Endometrial microvascular endothelial cells (primary cell): ENCODE results near the gene SAMD5. TPM values are rescaled to one million over a fixed set of nuclear protein-coding genes. Genes with fewer than 3 reads are reported as not detected.
"Not testable (repeated sequence)": the region's sequence is repeated elsewhere in the genome, so short reads cannot be mapped to it uniquely, and the experiment has no call there.

Source experiments
- in situ Hi-C: cut with HindIII; loops from 2 replicates; pipeline ENCODE4 v1.10.0; 2017; ENCODE audit warnings: low sequenced_read_pairs, low pct_unique_long_range_greater_than_20kb; ENCODE audit errors: inconsistent ontology term
- total RNA-seq: library from RNA; depleted of rRNA; stranded (reverse); fragments of >200 nt; gene quantifications from one replicate; pipeline ENCODE4 v1.2.3, GENCODE V29; 2015; ENCODE audit errors: inconsistent ontology term

The SAMD5 gene
- total RNA-seq, 1 donor from 2014 or later: 1.3 TPM

DNA sequence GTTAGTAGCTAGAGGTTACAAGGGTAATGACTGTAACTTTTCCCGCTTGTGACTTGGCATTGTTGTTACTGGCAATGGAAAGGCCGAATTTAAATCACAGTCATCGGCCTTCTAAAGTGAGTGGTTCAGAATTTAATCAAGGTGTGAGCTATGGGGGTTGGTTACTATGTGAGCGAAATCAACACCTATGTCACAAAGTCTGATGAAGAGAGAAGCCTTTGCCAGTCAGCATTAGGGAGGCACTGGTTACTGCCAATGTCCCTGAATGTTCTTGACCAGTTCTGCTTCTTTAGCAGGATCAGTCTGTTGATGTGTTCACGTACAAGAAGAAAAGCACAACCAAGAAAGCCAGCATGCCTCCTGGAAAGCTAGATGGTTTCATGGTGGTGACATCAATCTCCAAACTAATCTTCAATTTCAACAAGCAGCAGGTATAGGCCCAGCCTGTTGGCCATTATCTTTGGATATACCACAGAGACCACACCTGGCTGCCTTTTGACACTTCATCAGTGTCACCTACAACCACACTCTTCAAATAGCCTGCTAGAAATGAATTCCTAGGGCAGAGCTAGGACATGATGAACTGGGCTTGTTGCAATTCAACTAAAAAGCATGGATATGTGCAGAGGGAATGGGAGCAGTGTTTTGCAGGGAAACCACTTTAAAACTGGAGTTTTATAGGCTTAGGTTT is 17.2 kb downstream of the SAMD5 start:
- in situ Hi-C loops: no loop called here

DNA sequence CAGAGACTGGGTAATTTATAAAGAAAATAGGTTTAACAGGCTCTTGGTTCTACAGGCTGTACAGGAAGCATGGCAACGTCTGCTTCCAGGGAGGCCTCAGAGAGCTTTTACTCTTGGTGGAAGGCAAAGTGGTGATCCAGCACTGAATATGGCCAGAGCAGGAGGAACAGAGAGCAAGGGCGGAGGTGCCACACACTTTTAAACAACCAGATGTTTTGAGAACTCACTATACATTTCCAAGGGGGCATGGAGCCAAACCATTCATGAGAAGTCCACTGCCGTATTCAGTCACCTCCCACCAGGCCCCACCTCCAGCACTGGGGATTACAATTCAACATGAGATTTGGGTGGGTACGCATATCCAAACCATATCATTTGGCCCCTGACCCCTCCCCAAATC is 18.7 kb downstream of the SAMD5 start:
- in situ Hi-C loops: no loop called here

DNA sequence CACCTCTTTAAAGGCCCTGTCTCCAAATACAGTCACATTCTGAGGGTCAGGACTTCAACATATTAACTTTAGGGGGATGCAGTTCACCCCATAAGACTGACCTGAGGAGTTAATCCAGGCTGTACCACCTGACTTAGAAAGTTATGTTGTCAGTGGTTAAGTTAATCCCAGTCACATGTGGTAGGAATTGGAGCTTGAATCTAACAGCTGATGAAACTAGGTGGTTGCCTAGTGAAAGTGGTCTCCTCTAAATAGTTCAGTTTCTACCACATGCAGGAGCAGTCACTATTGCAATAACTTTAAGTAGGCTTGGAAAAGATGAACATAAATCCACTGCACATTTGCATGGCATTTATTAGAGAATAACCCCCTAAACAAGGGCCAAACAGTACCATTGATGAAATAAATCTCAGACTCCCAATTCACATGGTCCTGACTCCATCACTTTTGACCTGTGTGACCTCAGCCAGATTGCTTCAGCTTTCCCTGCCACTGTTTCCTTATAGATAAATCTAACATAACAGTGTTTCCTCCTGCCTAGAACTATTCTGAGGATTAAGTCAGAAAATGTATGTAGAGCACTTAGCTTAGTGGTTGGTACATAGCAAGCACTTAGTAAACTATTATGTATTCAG is 20.1 kb downstream of the SAMD5 start:
- in situ Hi-C loops: no loop called here

DNA sequence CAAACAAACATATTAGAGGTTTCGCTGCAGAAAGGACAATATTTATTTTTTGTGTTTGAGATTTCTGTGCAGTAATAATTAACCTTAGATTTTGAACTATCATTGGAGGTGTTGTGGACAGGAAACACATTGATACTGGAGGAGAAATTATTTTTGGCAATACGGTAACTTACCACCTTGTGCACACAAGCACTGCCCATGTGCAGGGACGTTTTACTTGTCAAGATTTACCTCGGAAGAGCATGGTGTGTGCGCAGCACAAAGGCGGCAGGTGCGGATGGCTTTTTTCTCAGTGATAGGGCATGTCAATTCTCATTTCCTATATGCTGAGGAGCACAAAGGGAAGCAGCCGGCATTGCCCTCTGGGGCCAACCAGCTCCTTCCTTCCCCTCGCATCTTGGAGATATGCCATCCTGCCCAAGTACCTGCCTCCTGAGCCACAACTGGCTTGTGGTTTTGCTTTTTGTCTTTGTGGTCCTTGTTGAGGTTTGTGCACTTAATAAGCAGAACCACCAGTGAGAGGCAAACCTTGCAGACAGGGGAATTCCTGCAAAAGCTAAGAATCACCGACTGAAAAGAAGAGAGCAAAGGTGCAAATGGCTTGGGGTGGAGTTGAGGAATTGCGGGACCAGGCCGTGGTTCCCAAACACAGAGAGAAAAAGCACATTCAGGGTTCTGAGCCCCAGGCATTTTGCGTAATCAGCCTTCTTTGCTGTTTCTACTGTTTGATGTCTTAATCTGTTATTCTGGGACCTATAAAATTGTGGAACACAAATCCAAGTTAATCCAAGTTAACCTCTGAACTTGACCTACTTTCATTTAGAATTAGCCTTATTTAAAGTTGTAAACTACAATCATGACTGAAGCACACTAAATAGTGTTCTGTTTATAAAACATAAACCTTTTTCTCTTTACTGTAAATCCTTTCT is 21.9 kb downstream of the SAMD5 start:
- in situ Hi-C loops: no loop called here

DNA sequence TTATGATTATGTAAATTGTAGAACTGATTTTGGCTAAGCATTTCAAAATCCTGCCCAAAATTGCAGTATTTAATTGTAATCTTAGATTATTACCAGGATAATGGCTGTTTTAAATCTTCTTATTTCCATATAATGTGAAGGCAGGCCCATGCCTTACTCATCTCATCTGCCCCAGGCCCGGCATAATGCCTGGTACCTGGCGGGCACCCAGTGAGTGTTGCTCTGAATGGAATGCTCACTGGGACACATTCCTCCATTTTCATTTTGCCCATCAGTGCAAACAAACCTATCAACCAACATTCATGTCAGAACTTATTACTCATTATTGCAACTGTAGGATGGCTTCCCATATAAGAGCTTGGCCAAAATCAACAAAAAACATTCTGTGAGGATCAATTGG is 22.8 kb downstream of the SAMD5 start:
- in situ Hi-C loops: no loop called here

DNA sequence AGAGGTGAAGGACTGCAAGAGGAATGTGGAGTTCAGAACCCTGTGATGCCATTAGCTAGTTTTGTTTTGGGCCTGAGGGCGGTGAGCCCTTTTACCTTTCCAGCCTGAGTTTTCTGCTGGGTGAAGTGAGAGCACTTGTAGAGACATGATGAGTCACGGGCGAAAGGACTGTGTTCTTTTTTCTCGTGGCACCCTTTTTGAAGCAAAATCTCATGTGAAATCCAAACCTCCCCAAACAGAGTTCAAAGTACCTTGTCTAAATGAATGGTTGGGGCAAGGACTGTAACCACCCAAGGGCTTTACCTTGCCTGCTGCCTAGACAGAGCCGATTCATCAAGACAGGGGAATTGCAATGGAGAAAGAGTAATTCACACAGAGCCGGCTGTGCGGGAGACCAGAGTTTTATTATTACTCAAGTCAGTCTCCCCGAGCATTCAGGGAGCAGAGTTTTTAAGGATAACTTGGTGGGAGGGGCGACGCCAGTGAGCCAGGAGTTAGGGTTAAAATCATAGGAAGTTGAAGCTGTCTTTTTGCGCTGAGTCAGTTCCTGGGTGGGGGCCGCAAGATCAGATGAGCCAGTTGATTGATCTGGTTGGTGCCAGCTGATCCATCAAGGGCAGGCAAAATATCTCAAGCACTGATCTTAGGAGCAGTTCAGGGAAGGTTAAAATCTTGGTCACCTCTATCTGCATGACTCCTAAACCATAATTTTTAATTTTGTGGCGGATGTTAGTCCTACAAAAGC is 25.8 kb downstream of the SAMD5 start:
- in situ Hi-C loops: no loop called here

DNA sequence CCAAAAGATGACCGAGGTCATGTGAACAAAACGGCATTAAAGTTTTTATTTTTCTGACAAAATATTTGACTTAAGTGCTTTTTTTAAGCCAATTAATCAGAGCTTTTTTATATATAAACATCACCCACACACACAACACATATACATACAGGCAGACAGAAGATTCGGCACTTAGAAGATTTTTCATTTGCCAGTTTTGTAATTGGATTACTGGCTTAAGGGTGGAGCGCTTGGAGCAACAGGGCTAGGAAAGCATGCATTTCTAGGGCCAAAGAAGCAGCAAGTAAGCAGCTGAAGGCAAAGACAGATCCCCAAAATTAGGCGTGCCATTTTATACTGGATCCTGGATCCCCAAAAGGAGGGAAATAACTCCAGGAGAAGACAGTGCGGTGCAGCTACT is 30.3 kb downstream of the SAMD5 start:
- in situ Hi-C loops: no loop called here

DNA sequence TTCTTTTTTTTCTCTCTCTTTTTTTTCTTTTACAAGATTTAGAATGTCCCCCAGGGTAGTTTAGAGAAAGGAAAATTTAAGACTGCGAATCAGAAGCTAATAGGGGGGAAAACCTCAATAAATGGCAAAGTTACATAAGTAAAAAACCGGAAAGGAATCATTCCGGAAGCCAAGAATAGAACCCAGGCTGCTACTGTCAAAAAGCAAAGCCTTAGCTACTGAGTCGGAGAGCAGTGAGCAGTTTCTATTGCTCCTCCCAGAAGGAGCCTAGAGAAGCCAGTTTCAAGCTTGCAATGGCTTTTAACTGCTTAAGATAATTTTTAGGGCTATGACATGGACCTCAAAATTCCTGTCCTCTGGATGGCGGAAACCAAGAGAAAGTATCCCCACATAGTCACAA is 31.6 kb downstream of the SAMD5 start:
- in situ Hi-C loops: no loop called here

DNA sequence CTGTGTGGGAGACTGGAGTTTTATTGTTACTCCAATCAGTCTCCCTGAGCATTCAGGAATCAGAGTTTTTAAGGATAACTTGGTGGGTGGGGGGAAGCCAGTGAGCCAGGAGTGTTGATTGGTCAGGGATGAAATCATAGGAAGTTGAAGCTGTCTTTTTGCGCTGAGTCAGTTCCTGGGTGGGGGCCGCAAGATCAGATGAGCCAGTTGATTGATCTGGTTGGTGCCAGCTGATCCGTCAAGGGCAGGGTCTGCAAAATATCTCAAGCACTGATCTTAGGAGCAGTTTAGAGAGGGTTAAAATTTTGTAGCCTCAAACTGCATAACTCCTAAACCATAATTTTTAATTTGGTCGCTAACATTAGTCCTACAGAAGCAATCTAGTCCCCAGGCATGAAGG is 33.9 kb downstream of the SAMD5 start:
- in situ Hi-C loops: not testable (repeated sequence)

DNA sequence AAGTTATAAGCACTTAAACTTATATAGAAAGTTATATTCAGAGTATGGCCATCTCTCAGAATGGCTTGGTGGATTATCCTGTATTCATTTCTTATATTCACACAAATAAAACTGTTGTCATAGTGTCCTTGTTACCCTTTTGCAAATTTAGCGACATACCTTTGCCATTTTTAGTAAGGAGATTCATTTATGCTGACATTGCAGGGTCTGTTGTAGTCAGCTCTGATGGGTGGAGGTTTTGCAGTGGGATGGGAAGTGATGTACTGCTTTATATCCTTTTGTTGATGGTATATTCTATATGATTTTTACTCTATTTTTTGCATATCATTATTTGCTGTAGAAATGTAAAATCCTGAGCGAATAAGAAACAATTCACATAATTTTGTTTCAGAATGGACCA is 35.9 kb downstream of the SAMD5 start:
- in situ Hi-C loops: no loop called here

DNA sequence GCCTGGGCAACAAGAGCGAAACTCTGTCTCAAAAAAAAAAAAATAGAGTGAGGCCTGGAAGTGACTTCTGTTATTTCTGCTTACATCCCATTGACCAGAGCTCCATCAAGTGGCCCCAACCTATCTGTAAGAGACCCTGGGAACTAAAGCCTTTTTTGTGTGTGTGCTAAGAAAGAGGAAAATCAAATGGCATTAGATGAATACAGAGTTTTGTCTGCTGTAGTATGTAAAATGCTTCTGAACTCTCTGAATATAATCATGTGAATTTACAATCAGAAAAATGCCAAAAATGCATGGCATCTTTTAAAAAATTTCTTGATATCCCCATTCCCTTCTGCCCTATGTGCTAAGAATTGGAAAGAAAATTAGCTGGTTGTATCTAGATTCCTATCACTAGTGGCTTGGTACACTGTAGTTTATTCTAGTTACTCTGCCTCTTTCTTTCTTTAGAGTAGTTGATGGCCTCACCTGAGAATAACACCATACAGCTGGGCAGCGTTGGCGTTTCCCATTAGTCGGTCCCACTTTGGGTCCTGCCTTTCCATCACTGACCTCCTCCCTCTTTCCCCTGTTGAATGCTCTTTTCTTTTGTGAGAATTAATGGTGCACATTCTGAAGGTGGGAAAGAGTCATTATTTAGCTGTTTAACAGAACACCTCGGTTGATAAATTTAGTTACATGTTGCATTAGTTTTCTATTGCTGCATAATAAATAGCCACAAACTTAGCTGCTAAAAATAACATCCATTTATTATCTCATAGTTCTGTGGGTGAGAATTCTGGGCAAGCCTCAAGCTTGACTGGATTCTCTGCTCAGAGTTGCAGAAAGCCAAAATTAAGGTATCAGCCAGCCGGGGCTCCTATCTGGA is 38.2 kb downstream of the SAMD5 start:
- in situ Hi-C loops: no loop called here

DNA sequence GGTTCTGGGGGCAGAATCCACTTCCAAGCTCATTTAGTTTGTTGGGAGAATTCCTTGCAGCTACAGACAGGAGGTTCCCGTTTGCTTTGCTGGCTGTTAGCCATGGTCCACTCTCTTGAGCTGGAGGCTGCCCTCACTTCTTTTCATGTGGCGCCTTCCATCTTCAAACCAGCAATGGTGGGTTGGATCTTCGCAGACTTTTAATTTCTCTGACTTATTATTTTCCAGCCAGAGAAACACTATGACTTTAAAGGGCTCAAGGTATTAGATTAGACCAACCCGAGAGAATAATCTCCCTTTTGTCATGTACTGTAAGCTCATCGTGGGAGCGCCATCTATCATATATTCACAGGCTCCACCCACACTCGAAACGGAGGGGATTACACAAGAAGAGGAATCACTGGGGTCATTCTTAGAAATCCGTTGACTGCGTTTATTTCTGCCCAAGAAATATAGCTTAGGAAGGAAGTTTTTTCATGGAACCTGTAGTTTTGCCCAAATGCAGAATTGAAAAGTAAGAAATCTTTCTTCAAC is 38.9 kb downstream of the SAMD5 start:
- in situ Hi-C loops: no loop called here

DNA sequence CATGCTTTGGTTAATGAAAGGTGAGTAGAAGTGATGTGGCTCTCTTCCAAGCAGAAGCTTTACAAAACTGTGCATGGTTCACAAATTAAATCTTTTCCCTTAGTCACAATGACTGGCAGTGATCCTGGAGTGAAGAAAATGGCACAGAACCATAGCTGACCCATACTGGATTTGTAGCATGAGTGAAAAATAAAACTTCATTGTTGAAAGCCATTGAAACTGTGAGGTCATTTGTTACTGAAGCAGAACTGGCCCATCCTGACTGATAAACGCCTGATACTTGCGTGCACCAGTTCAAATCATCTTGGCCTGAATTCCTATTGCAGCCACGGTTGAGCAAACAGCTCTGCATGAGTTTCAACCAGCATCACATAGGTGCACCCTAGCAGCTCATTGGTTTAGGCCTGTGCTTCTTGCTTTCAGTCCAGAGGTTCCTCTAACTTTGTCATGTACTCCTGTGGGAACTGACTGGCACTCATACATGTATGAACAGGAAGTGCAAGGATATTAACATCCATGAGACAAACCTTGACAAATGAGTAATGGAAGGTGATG is 40.5 kb downstream of the SAMD5 start:
- in situ Hi-C loops: no loop called here

DNA sequence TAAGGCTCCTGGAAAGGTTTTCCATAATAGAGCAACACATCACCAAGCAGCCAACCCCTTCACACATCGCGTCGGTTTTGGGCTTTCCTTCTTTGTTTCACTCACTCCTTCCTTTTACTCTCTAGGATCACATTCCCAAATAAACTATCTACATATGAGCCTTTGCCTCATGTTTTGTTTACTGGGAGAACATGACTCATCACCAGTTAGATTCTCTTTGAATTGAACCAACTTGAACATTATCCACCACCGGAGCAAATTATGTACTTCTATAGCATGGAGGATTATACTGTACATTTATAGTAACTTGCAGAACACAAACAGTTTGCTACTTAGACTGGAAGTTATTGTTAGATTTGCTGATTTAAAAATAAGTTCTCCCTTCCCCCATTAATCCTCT is 41.0 kb downstream of the SAMD5 start:
- in situ Hi-C loops: no loop called here

DNA sequence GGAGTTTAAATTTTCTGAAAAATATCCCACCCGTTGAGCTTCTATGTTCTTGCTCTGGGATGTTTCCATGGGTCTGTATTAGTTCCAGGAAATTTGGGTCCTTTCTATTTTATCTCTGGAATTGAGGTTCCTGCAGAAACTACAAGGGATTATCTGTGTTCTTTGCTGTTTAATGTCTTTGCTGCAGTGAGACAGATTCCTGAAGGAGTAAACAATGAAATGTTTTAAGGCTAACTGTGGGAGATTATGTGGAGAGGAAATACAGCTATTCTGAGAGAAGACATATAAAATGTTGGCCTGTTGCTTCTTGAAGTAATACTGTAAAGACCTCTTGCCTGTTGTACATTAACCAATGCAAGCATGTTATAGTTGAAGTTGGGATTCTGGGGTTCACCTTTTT is 43.5 kb downstream of the SAMD5 start:
- in situ Hi-C loops: no loop called here

DNA sequence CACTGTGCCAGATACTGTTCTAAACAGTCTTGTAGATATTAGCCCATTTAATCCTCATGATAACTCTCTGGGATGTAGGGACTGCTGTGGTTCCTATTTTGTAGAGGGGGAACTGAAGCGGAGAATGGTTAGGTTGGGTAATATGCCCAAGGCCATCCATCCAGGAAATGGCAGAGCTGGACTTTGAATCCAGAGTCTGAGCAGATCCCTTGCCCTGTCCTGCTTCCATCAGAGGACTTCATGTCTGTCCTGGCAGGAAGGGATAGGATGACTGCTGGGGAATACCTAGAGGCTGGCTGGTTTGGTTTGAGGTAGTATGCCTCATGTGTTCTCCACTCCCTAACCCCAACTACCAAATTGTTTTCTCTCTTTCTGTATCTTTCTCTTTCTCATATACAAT is 44.6 kb downstream of the SAMD5 start:
- in situ Hi-C loops: no loop called here

DNA sequence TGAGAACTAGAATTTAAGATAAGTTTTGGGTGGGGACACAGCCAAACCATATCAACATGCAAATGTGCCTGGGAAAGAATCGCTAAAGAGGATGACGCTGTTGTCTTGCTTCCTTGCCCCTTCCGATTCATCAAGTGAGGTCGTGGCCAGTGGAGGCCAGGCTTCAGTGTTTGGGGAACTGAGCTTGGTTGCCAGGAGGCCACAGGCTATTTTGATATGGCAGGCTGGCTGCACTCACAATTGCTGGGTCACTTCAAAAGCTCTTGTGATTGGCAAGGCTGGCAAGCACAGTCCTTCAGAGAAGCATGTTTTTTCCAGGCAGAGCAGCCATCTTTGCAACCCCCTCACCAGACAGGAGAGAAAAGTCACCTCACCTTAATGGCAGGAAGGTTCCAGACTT is 45.8 kb downstream of the SAMD5 start:
- in situ Hi-C loops: no loop called here

DNA sequence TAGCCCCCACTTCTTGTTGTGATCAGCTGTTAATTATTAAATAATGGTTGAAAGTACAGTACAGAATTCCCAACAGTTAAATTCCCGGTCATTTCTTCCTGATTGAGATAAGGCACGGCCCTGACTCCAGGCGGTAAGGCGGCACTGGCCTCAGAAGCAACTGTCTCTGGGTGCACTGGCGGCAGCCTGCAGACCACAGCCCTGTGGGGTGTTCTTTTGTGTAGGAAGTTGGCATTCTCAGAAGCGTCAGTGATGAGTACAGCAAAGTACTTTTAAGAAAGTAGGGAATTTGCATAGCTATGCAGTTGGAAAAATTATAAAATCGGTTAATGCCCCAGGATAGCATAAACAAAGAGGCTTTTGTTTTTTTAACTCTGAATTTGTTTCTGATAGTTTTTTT is 50.5 kb downstream of the SAMD5 start:
- in situ Hi-C loops: no loop called here
